HepG2 (cell line): Measurements from ENCODE around the gene TFF2. TPM values are rescaled to one million over a fixed set of nuclear protein-coding genes. Genes with fewer than 3 reads are reported as not detected.
A peak's percentile ranks its signal among the peaks of the same experiment; 100 is the strongest.

Experiments
- ATAC-seq: fragments of 200-7000 bp; cut with Tn5 transposase; 3 replicates; pipeline ENCODE4 v1.9.1; 2020; ENCODE audit warnings: mild to moderate bottlenecking, moderate library complexity
- BruUV-seq: library from RNA; stranded (reverse); fragments of 400-500 nt; replicated peaks from 2 replicates; lab custom pipeline; 2021; lab: Mats Ljungman, UMichigan
- CTCF ChIA-PET: fragments of 300-600 bp; formaldehyde crosslinking; extraction: SDS; loops from one replicate; lab custom pipeline; 2021; ENCODE audit warnings: low total read pairs, inconsistent platforms, low intra/inter-chr PET ratio; lab: Yijun Ruan, JAX
- POLR2A ChIA-PET: fragments of 350-600 bp; sonication (Branson Sonifier 250); formaldehyde crosslinking; loops from one replicate; lab custom pipeline; 2020; ENCODE audit warnings: antibody characterized with exemption, inconsistent platforms; lab: Yijun Ruan, JAX
- DNase-seq: peaks from one replicate; pipeline ENCODE4 v3.0.0-alpha.2; 2015; ENCODE audit warnings: low spot score
- FAIRE-seq: peaks from 3 replicates; lab custom pipeline; 2011; peaks lifted over from hg19 to GRCh38; lab: Jason Lieb, UNC
- H2AFZ ChIP-seq: one replicate; pipeline ENCODE4 v1.6.1; 2011; ENCODE audit warnings: low read length, inconsistent platforms
- H3K27ac ChIP-seq: fragments of 300-600 bp; 3 replicates; pipeline ENCODE4 v1.8.0; 2011; ENCODE audit warnings: mixed run types, mild to moderate bottlenecking, mixed read lengths, low read length, inconsistent platforms; ENCODE audit not compliant: insufficient read depth; ENCODE audit errors: extremely low read length
- H3K27me3 ChIP-seq, 2 experiments: fragments of 200-600 bp in 1 of 2; 2 replicates in 1 of 2; 3 replicates in 1 of 2; pipeline versions ENCODE4 v1.6.0 to v1.8.0; 2011; ENCODE audit warnings: low read length in 2 of 2, mild to moderate bottlenecking in 2 of 2, moderate library complexity in 2 of 2, inconsistent platforms in 1 of 2; ENCODE audit not compliant: insufficient read depth in 2 of 2, control insufficient read depth in 1 of 2
- H3K36me3 ChIP-seq, 2 experiments: fragments of 200-600 bp in 1 of 2; replicated peaks in 1 of 2; 2 replicates in 1 of 2; 3 replicates in 1 of 2; pipeline versions ENCODE4 v1.5.1 to v1.8.0; 2011; ENCODE audit warnings: low read length in 2 of 2, inconsistent platforms in 1 of 2; ENCODE audit not compliant: insufficient read depth in 2 of 2, control insufficient read depth in 1 of 2
- H3K4me1 ChIP-seq: 2 replicates; pipeline ENCODE4 v1.5.1; 2012; ENCODE audit warnings: low read length, inconsistent platforms; ENCODE audit not compliant: insufficient read depth
- H3K4me2 ChIP-seq: 2 replicates; pipeline ENCODE4 v1.6.0; 2011; ENCODE audit warnings: low read depth, low read length, inconsistent platforms
- H3K4me3 ChIP-seq, 3 experiments: fragments of 200-600 bp in 1 of 3; sonication (generic), shearing (Covaris generic) in 1 of 3; replicated peaks in 1 of 3; 2 replicates each; pipeline ENCODE4 v1.5.1; 2011 to 2016; ENCODE audit warnings: low read length in 3 of 3, inconsistent platforms in 2 of 3, low read depth in 2 of 3, mild to moderate bottlenecking in 2 of 3, control low read depth in 1 of 3, mixed read lengths in 1 of 3; ENCODE audit not compliant: insufficient read depth in 1 of 3
- H3K79me2 ChIP-seq: one replicate; pipeline ENCODE4 v1.6.1; 2011; ENCODE audit warnings: low read length, inconsistent platforms; ENCODE audit not compliant: insufficient read depth
- H3K9ac ChIP-seq: 2 replicates; pipeline ENCODE4 v1.6.0; 2011; ENCODE audit warnings: mild to moderate bottlenecking, low read depth, low read length, inconsistent platforms; ENCODE audit not compliant: insufficient read depth
- H3K9me3 ChIP-seq: 2 replicates; pipeline ENCODE4 v1.5.1; 2012; ENCODE audit warnings: mild to moderate bottlenecking, low read length
- H4K20me1 ChIP-seq: 2 replicates; pipeline ENCODE4 v1.6.0; 2011; ENCODE audit warnings: inconsistent platforms, mild to moderate bottlenecking, low read length, moderate library complexity; ENCODE audit not compliant: insufficient read depth
- CHCHD3 ChIP-seq: sonication (generic); formaldehyde crosslinking; IDR thresholded peaks from 2 replicates; pipeline ENCODE4 v1.8.0; 2022; ENCODE audit warnings: mild to moderate bottlenecking, missing genetic modification reagents, moderate library complexity
- HOXA7 ChIP-seq: sonication (generic); formaldehyde crosslinking; IDR thresholded peaks from 2 replicates; pipeline ENCODE4 v1.8.1; 2022; ENCODE audit warnings: mild to moderate bottlenecking, missing genetic modification reagents, moderate library complexity
- NCOA1 ChIP-seq: sonication (generic); formaldehyde crosslinking; IDR thresholded peaks from 2 replicates; pipeline ENCODE4 v1.9.0; 2021; ENCODE audit warnings: missing genetic modification reagents
- NR2C2 ChIP-seq: sonication (generic); formaldehyde crosslinking; IDR thresholded peaks from 2 replicates; pipeline ENCODE4 v1.4.0; 2020; ENCODE audit warnings: missing genetic modification reagents, mild to moderate bottlenecking, moderate library complexity, borderline replicate concordance
- THAP11 ChIP-seq: IDR thresholded peaks from 2 replicates; pipeline ENCODE4 v1.6.1; 2016; ENCODE audit warnings: missing biosample characterization, missing genetic modification reagents
- TSC22D2 ChIP-seq: sonication (generic); formaldehyde crosslinking; IDR thresholded peaks from 2 replicates; pipeline ENCODE4 v1.5.1; 2020; ENCODE audit warnings: missing genetic modification reagents, mild to moderate bottlenecking, borderline replicate concordance
- ZNF576 ChIP-seq: sonication (generic); formaldehyde crosslinking; IDR thresholded peaks from 2 replicates; pipeline ENCODE4 v1.4.0; 2020; ENCODE audit warnings: mild to moderate bottlenecking, missing genetic modification reagents
- WGBS: methylation state at CpG from one replicate; pipeline ENCODE4 v1.1.6; 2017; ENCODE audit warnings: low lambda C conversion rate; 5-methylcytosine and 5-hydroxymethylcytosine counted together
- in situ Hi-C: cut with HindIII; loops from 2 replicates; pipeline ENCODE4 v1.10.0; 2017; ENCODE audit warnings: low pct_unique_long_range_greater_than_20kb; ENCODE audit not compliant: extremely low pct_ligation_motif_present
- intact Hi-C: fragments of 100-400 bp; cut with micrococcal nuclease; formaldehyde crosslinking; loops from one replicate; pipeline ENCODE4 v1.10.0; 2022; ENCODE audit not compliant: unreplicated experiment
- polyA plus RNA-seq, 8 experiments: library from polyadenylated mRNA; depleted of rRNA in 3 of 8; stranded (reverse) in 7 of 8; unstranded in 1 of 8; fragments of >200 nt; fragmentation: Illumina TruSeq in 4 of 8; extraction: Trizol in 4 of 8; gene quantifications; 2 replicates each; pipeline versions ENCODE4 v1.2.1 to v1.2.3, GENCODE V29; 2011 to 2016; ENCODE audit warnings: low read depth in 4 of 8, missing spikeins in 1 of 8, mixed read lengths in 1 of 8; ENCODE audit not compliant: insufficient read depth in 1 of 8
- total RNA-seq, 5 experiments: library from RNA; depleted of rRNA; stranded (reverse); fragments of >200 nt; fragmentation: Illumina TruSeq; extraction: Trizol; gene quantifications; 2 replicates each; pipeline ENCODE4 v1.2.3, GENCODE V29; 2016; ENCODE audit warnings: low read depth in 1 of 5

Gene TFF2
- total and polyA plus RNA-seq, 2 of the 13 experiments (the other 11 are each of a cell fraction or from before 2014, with no cell fraction given): 1.5 TPM; not detected in 1

DNA sequence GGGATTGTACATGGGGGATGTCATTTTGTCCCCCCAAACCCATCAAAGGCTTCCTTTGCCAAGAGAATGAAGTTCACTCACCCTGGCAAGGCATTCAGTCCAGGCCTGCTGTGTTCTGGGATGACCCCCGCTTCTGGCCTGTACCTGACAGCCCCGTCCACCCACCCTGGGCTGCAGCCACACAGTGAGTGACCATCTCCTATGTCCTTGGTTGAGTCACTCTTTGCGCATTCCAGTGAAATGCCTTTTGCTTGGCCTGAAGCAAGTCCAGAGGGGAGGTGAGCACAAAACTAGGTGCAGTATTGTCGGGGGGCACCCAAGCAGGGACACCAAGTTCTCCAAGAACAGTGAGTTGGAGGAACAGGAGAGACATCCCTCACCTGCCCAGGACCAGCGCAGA, 34.8 kb upstream of the TFF2 start (continued):
- TF ChIP-seq TSC22D2 (CRISPR knock-in tag) (no peak), THAP11 (no peak), ZNF576 (CRISPR knock-in tag) (no peak), HOXA7 (CRISPR knock-in tag) (no peak), NR2C2 (CRISPR knock-in tag) (peak; percentile 1; the same call in 1 of the 2 replicates)

GRCh38 chr21:42384989-42385388, 34.2 kb upstream of the TFF2 start:
- intact Hi-C loops: no loop called here
- Histone ChIP-seq H3K27me3 (no peaks in the 10 kb centered on the region), H3K9ac (peak overlapping the region; percentile 62), H3K27ac (peak overlapping the region; percentile 83), H3K4me1 (peaks cover 68% of the 10 kb centered on the region), H3K79me2 (no peaks in the 10 kb centered on the region), H3K4me2 (peak overlapping the region; percentile 88), H3K36me3 (no peaks in the 10 kb centered on the region), H3K4me3 (peak overlapping the region in 1 of 3 experiments; percentile 49; a peak in 1 of 6 replicates), H2AFZ (no peak overlapping the region), H4K20me1 (no peaks in the 10 kb centered on the region), H3K9me3 (no peaks in the 10 kb centered on the region)
- ChIA-PET CTCF (no interaction called here), POLR2A (interaction anchor here (0.7 to 2.6 kb wide), 4 partner anchors 13 to 775 kb away, joined by 3 to 10 read pairs (median 4); partner anchors contain the start of gene TFF1)
- no TSS peak for BruUV-seq
- in situ Hi-C loops: loop anchor here (5.0 kb wide), 1 partner anchor 62 kb away; no protein-coding TSS in a partner anchor
- ATAC-seq: no peak
- TF ChIP-seq NCOA1 (CRISPR knock-in tag): no peak
- TF ChIP-seq CHCHD3: 0 out of 2 replicates have a peak, but pooled peaks have one; percentile 30
- no peak for FAIRE-seq
- WGBS: 89% methylated on average over 2 of the region's 2 CpGs
- DNase-seq: no peak
